HepG2 (cell line): Measurements from ENCODE around the gene CASZ1. TPM values are rescaled to one million over a fixed set of nuclear protein-coding genes. Genes with fewer than 3 reads are reported as not detected.

Experiments used
- ATAC-seq: fragments of 200-7000 bp; cut with Tn5 transposase; 3 replicates; pipeline ENCODE4 v1.9.1; 2020; ENCODE audit warnings: mild to moderate bottlenecking, moderate library complexity
- BruUV-seq: library from RNA; stranded (reverse); fragments of 400-500 nt; replicated peaks from 2 replicates; lab custom pipeline; 2021; lab: Mats Ljungman, UMichigan
- CTCF ChIA-PET: fragments of 300-600 bp; formaldehyde crosslinking; extraction: SDS; loops from one replicate; lab custom pipeline; 2021; ENCODE audit warnings: low total read pairs, inconsistent platforms, low intra/inter-chr PET ratio; lab: Yijun Ruan, JAX
- POLR2A ChIA-PET: fragments of 350-600 bp; sonication (Branson Sonifier 250); formaldehyde crosslinking; loops from one replicate; lab custom pipeline; 2020; ENCODE audit warnings: antibody characterized with exemption, inconsistent platforms; lab: Yijun Ruan, JAX
- DNase-seq: peaks from one replicate; pipeline ENCODE4 v3.0.0-alpha.2; 2015; ENCODE audit warnings: low spot score
- FAIRE-seq: peaks from 3 replicates; lab custom pipeline; 2011; peaks lifted over from hg19 to GRCh38; lab: Jason Lieb, UNC
- H2AFZ ChIP-seq: one replicate; pipeline ENCODE4 v1.6.1; 2011; ENCODE audit warnings: low read length, inconsistent platforms
- H3K27ac ChIP-seq: fragments of 300-600 bp; 3 replicates; pipeline ENCODE4 v1.8.0; 2011; ENCODE audit warnings: mixed run types, mild to moderate bottlenecking, mixed read lengths, low read length, inconsistent platforms; ENCODE audit not compliant: insufficient read depth; ENCODE audit errors: extremely low read length
- H3K27me3 ChIP-seq, 2 experiments: fragments of 200-600 bp in 1 of 2; 2 replicates in 1 of 2; 3 replicates in 1 of 2; pipeline versions ENCODE4 v1.6.0 to v1.8.0; 2011; ENCODE audit warnings: low read length in 2 of 2, mild to moderate bottlenecking in 2 of 2, moderate library complexity in 2 of 2, inconsistent platforms in 1 of 2; ENCODE audit not compliant: insufficient read depth in 2 of 2, control insufficient read depth in 1 of 2
- H3K36me3 ChIP-seq, 2 experiments: fragments of 200-600 bp in 1 of 2; replicated peaks in 1 of 2; 2 replicates in 1 of 2; 3 replicates in 1 of 2; pipeline versions ENCODE4 v1.5.1 to v1.8.0; 2011; ENCODE audit warnings: low read length in 2 of 2, inconsistent platforms in 1 of 2; ENCODE audit not compliant: insufficient read depth in 2 of 2, control insufficient read depth in 1 of 2
- H3K4me1 ChIP-seq: 2 replicates; pipeline ENCODE4 v1.5.1; 2012; ENCODE audit warnings: low read length, inconsistent platforms; ENCODE audit not compliant: insufficient read depth
- H3K4me2 ChIP-seq: 2 replicates; pipeline ENCODE4 v1.6.0; 2011; ENCODE audit warnings: low read depth, low read length, inconsistent platforms
- H3K4me3 ChIP-seq, 3 experiments: fragments of 200-600 bp in 1 of 3; sonication (generic), shearing (Covaris generic) in 1 of 3; replicated peaks in 1 of 3; 2 replicates each; pipeline ENCODE4 v1.5.1; 2011 to 2016; ENCODE audit warnings: low read length in 3 of 3, inconsistent platforms in 2 of 3, low read depth in 2 of 3, mild to moderate bottlenecking in 2 of 3, control low read depth in 1 of 3, mixed read lengths in 1 of 3; ENCODE audit not compliant: insufficient read depth in 1 of 3
- H3K79me2 ChIP-seq: one replicate; pipeline ENCODE4 v1.6.1; 2011; ENCODE audit warnings: low read length, inconsistent platforms; ENCODE audit not compliant: insufficient read depth
- H3K9ac ChIP-seq: 2 replicates; pipeline ENCODE4 v1.6.0; 2011; ENCODE audit warnings: mild to moderate bottlenecking, low read depth, low read length, inconsistent platforms; ENCODE audit not compliant: insufficient read depth
- H3K9me3 ChIP-seq: 2 replicates; pipeline ENCODE4 v1.5.1; 2012; ENCODE audit warnings: mild to moderate bottlenecking, low read length
- H4K20me1 ChIP-seq: 2 replicates; pipeline ENCODE4 v1.6.0; 2011; ENCODE audit warnings: inconsistent platforms, mild to moderate bottlenecking, low read length, moderate library complexity; ENCODE audit not compliant: insufficient read depth
- ATF7-NPFF ChIP-seq: sonication (generic); formaldehyde crosslinking; IDR thresholded peaks from 2 replicates; pipeline ENCODE4 v1.8.1; 2023; ENCODE audit warnings: mild to moderate bottlenecking, low read depth, missing genetic modification reagents, moderate library complexity
- KAT8 ChIP-seq: IDR thresholded peaks from 2 replicates; pipeline ENCODE4 v1.6.1; 2016; ENCODE audit warnings: missing genetic modification reagents, missing compliant biosample characterization
- SATB2 ChIP-seq: sonication (generic); formaldehyde crosslinking; IDR thresholded peaks from 2 replicates; pipeline ENCODE4 v1.5.0; 2020; ENCODE audit warnings: missing genetic modification reagents
- SYNCRIP ChIP-seq: fragments of 200-400 bp; formaldehyde crosslinking; IDR thresholded peaks from 2 replicates; pipeline ENCODE4 v1.6.1; 2018; ENCODE audit warnings: mild to moderate bottlenecking, low read depth, low read length; ENCODE audit not compliant: insufficient read depth
- ZNF138 ChIP-seq: sonication (generic); formaldehyde crosslinking; IDR thresholded peaks from 2 replicates; pipeline ENCODE4 v1.5.0; 2020; ENCODE audit warnings: mild to moderate bottlenecking, low read depth, missing genetic modification reagents
- ZNF263 ChIP-seq: sonication (generic); formaldehyde crosslinking; IDR thresholded peaks from 2 replicates; pipeline ENCODE4 v1.4.0; 2020; ENCODE audit warnings: missing genetic modification reagents
- ZNF496 ChIP-seq: sonication (generic); formaldehyde crosslinking; IDR thresholded peaks from 2 replicates; pipeline ENCODE4 v1.8.1; 2023; ENCODE audit warnings: mild to moderate bottlenecking, moderate library complexity, missing genetic modification reagents; ENCODE audit not compliant: insufficient replicate concordance
- ZNF501 ChIP-seq: sonication (generic); formaldehyde crosslinking; IDR thresholded peaks from 2 replicates; pipeline ENCODE4 v1.5.1; 2020; ENCODE audit warnings: mild to moderate bottlenecking, moderate library complexity, missing genetic modification reagents
- ZNF543 ChIP-seq: sonication (generic); formaldehyde crosslinking; IDR thresholded peaks from 2 replicates; pipeline ENCODE4 v1.4.0; 2020; ENCODE audit warnings: mild to moderate bottlenecking, missing genetic modification reagents
- ZNF629 ChIP-seq: sonication (generic); formaldehyde crosslinking; conservative IDR thresholded peaks from 2 replicates; pipeline ENCODE4 v1.5.0; 2020; ENCODE audit warnings: missing genetic modification reagents
- ZNF724P ChIP-seq: sonication (generic); formaldehyde crosslinking; IDR thresholded peaks from 2 replicates; pipeline ENCODE4 v1.8.0; 2022; ENCODE audit warnings: missing genetic modification reagents, borderline replicate concordance
- ZNF746 ChIP-seq: sonication (generic); formaldehyde crosslinking; IDR thresholded peaks from 2 replicates; pipeline ENCODE4 v1.8.0; 2022; ENCODE audit warnings: mild to moderate bottlenecking, missing genetic modification reagents
- ZNF792 ChIP-seq: IDR thresholded peaks from 2 replicates; pipeline ENCODE4 v1.6.1; 2016
- WGBS: methylation state at CpG from one replicate; pipeline ENCODE4 v1.1.6; 2017; ENCODE audit warnings: low lambda C conversion rate; 5-methylcytosine and 5-hydroxymethylcytosine counted together
- in situ Hi-C: cut with HindIII; loops from 2 replicates; pipeline ENCODE4 v1.10.0; 2017; ENCODE audit warnings: low pct_unique_long_range_greater_than_20kb; ENCODE audit not compliant: extremely low pct_ligation_motif_present
- intact Hi-C: fragments of 100-400 bp; cut with micrococcal nuclease; formaldehyde crosslinking; loops from one replicate; pipeline ENCODE4 v1.10.0; 2022; ENCODE audit not compliant: unreplicated experiment
- polyA plus RNA-seq, 8 experiments: library from polyadenylated mRNA; depleted of rRNA in 3 of 8; stranded (reverse) in 7 of 8; unstranded in 1 of 8; fragments of >200 nt; fragmentation: Illumina TruSeq in 4 of 8; extraction: Trizol in 4 of 8; gene quantifications; 2 replicates each; pipeline versions ENCODE4 v1.2.1 to v1.2.3, GENCODE V29; 2011 to 2016; ENCODE audit warnings: low read depth in 4 of 8, missing spikeins in 1 of 8, mixed read lengths in 1 of 8; ENCODE audit not compliant: insufficient read depth in 1 of 8
- total RNA-seq, 5 experiments: library from RNA; depleted of rRNA; stranded (reverse); fragments of >200 nt; fragmentation: Illumina TruSeq; extraction: Trizol; gene quantifications; 2 replicates each; pipeline ENCODE4 v1.2.3, GENCODE V29; 2016; ENCODE audit warnings: low read depth in 1 of 5
- TF ChIP-seq, protein P1 (sequence below): sonication (generic); formaldehyde crosslinking; IDR thresholded peaks from 2 replicates; pipeline ENCODE4 v1.9.0; 2021; ENCODE audit warnings: missing genetic modification reagents, borderline replicate concordance
- TF ChIP-seq, protein P2 (sequence below): sonication (generic); formaldehyde crosslinking; IDR thresholded peaks from 2 replicates; pipeline ENCODE4 v1.8.0; 2022; ENCODE audit warnings: missing genetic modification reagents, mild to moderate bottlenecking, borderline replicate concordance
- TF ChIP-seq, protein P3 (sequence below): sonication (generic); formaldehyde crosslinking; IDR thresholded peaks from 2 replicates; pipeline ENCODE4 v1.4.0; 2020; ENCODE audit warnings: missing genetic modification reagents
- TF ChIP-seq, protein P4 (sequence below): IDR thresholded peaks from 2 replicates; pipeline ENCODE4 v1.6.1; 2016

The CASZ1 gene
- total and polyA plus RNA-seq, 2 of the 13 experiments (the other 11 are each of a cell fraction or from before 2014, with no cell fraction given), result 1.9 to 3.7 TPM

DNA sequence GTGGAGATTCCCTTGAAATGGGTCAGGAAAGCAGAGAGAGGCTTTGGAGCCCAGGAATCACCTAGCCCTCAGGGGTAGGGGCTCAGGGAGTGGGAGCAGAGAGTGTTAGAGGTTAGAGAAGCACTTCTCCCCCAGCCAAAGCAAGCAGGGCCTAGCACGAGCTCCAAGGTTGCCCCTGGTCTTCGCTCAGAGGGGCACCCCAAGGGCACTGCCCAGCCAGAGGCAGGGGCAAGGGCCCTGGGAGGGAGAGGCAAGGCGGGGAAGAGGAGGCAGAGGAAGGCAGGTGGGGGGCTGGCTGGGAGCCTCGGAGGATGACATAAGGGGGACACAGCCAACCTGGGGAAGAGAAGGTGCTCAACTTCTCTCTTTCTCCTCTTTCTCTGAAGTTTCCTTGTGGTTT is 71.9 kb downstream of the CASZ1 start:
- ChIA-PET POLR2A (no interaction called here), CTCF (no interaction called here)
- H3K27ac ChIP-seq, result no peak overlapping the region
- no peak overlapping the region for H2AFZ ChIP-seq
- H3K4me2 ChIP-seq, result no peak overlapping the region
- no peaks in the 10 kb centered on the region for H4K20me1 ChIP-seq
- H3K4me3 ChIP-seq, result no peak overlapping the region
- 60% methylated on average over 3 of the region's 4 CpGs for WGBS
- H3K79me2 ChIP-seq, result no peaks in the 10 kb centered on the region
- H3K4me1 ChIP-seq, result peaks cover 7% of the 10 kb centered on the region
- ATAC-seq (no peak), DNase-seq (no peak), FAIRE-seq (no peak)
- H3K36me3 ChIP-seq, result no peaks in the 10 kb centered on the region
- BruUV-seq, result no TSS peak
- peaks cover 7 to 35% of the 10 kb centered on the region in 2 experiments; a peak in 4 of 5 replicates for H3K27me3 ChIP-seq
- in situ Hi-C loops, result no loop called here
- no peaks in the 10 kb centered on the region for H3K9me3 ChIP-seq
- H3K9ac ChIP-seq, result no peak overlapping the region
- intact Hi-C loops, result no loop called here
- TF ChIP-seq, protein P1, sequence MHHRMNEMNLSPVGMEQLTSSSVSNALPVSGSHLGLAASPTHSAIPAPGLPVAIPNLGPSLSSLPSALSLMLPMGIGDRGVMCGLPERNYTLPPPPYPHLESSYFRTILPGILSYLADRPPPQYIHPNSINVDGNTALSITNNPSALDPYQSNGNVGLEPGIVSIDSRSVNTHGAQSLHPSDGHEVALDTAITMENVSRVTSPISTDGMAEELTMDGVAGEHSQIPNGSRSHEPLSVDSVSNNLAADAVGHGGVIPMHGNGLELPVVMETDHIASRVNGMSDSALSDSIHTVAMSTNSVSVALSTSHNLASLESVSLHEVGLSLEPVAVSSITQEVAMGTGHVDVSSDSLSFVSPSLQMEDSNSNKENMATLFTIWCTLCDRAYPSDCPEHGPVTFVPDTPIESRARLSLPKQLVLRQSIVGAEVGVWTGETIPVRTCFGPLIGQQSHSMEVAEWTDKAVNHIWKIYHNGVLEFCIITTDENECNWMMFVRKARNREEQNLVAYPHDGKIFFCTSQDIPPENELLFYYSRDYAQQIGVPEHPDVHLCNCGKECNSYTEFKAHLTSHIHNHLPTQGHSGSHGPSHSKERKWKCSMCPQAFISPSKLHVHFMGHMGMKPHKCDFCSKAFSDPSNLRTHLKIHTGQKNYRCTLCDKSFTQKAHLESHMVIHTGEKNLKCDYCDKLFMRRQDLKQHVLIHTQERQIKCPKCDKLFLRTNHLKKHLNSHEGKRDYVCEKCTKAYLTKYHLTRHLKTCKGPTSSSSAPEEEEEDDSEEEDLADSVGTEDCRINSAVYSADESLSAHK (CRISPR knock-in tag), result no peak
- TF ChIP-seq, protein P2, sequence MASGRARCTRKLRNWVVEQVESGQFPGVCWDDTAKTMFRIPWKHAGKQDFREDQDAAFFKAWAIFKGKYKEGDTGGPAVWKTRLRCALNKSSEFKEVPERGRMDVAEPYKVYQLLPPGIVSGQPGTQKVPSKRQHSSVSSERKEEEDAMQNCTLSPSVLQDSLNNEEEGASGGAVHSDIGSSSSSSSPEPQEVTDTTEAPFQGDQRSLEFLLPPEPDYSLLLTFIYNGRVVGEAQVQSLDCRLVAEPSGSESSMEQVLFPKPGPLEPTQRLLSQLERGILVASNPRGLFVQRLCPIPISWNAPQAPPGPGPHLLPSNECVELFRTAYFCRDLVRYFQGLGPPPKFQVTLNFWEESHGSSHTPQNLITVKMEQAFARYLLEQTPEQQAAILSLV, result no peak
- TF ChIP-seq ZNF501 (no peak), ZNF629 (CRISPR knock-in tag) (no peak), ZNF746 (CRISPR knock-in tag) (no peak), ATF7-NPFF (CRISPR knock-in tag) (no peak), ZNF496 (CRISPR knock-in tag) (no peak), SATB2 (CRISPR knock-in tag) (no peak), ZNF263 (CRISPR knock-in tag) (no peak), ZNF724P (CRISPR knock-in tag) (no peak), ZNF543 (CRISPR knock-in tag) (no peak), SYNCRIP (no peak), KAT8 (CRISPR knock-in tag) (no peak), ZNF792 (CRISPR knock-in tag) (no peak), ZNF138 (CRISPR knock-in tag) (no peak)
- TF ChIP-seq, protein P3, sequence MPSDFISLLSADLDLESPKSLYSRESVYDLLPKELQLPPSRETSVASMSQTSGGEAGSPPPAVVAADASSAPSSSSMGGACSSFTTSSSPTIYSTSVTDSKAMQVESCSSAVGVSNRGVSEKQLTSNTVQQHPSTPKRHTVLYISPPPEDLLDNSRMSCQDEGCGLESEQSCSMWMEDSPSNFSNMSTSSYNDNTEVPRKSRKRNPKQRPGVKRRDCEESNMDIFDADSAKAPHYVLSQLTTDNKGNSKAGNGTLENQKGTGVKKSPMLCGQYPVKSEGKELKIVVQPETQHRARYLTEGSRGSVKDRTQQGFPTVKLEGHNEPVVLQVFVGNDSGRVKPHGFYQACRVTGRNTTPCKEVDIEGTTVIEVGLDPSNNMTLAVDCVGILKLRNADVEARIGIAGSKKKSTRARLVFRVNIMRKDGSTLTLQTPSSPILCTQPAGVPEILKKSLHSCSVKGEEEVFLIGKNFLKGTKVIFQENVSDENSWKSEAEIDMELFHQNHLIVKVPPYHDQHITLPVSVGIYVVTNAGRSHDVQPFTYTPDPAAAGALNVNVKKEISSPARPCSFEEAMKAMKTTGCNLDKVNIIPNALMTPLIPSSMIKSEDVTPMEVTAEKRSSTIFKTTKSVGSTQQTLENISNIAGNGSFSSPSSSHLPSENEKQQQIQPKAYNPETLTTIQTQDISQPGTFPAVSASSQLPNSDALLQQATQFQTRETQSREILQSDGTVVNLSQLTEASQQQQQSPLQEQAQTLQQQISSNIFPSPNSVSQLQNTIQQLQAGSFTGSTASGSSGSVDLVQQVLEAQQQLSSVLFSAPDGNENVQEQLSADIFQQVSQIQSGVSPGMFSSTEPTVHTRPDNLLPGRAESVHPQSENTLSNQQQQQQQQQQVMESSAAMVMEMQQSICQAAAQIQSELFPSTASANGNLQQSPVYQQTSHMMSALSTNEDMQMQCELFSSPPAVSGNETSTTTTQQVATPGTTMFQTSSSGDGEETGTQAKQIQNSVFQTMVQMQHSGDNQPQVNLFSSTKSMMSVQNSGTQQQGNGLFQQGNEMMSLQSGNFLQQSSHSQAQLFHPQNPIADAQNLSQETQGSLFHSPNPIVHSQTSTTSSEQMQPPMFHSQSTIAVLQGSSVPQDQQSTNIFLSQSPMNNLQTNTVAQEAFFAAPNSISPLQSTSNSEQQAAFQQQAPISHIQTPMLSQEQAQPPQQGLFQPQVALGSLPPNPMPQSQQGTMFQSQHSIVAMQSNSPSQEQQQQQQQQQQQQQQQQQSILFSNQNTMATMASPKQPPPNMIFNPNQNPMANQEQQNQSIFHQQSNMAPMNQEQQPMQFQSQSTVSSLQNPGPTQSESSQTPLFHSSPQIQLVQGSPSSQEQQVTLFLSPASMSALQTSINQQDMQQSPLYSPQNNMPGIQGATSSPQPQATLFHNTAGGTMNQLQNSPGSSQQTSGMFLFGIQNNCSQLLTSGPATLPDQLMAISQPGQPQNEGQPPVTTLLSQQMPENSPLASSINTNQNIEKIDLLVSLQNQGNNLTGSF (CRISPR knock-in tag), result no peak
- TF ChIP-seq, protein P4, sequence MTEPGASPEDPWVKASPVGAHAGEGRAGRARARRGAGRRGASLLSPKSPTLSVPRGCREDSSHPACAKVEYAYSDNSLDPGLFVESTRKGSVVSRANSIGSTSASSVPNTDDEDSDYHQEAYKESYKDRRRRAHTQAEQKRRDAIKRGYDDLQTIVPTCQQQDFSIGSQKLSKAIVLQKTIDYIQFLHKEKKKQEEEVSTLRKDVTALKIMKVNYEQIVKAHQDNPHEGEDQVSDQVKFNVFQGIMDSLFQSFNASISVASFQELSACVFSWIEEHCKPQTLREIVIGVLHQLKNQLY (CRISPR knock-in tag), result no peak
